ENCODE measurements around the gene ATP2A3.
A peak's percentile ranks its signal among the peaks of the same experiment; 100 is the strongest.

ATP2A3 gene

GRCh38 chr17:3904501-3904900 lies 59.7 kb downstream of the ATP2A3 start:
- Histone ChIP-seq H3K9me3 (ENCODE audit: insufficient read depth, low read depth, low read length) (no peaks in the 10 kb centered on the region), H3K36me3 (ENCODE audit: insufficient read depth, low read length) (no peaks in the 10 kb centered on the region), H3K9ac (ENCODE audit: low read depth, low read length) (no peak overlapping the region), H3K27me3 (ENCODE audit: insufficient read depth, low read length) (no peaks in the 10 kb centered on the region; the same call in 1 of the 2 replicates), H3K4me3 (ENCODE audit: low read length) (no peak overlapping the region), H3K4me1 (ENCODE audit: insufficient read depth, low read length) (peaks cover 20% of the 10 kb centered on the region), H3K27ac (ENCODE audit: low read depth, low read length) (no peak overlapping the region; the same call in 1 of the 2 replicates)
- 11% methylated on average over 15 of the region's 15 CpGs for WGBS

GRCh38 chr17:3903881-3904290 lies 60.4 kb downstream of the ATP2A3 start:
- H3K36me3 ChIP-seq (ENCODE audit: insufficient read depth, low read length): no peaks in the 10 kb centered on the region
- no peak overlapping the region for H3K9ac ChIP-seq (ENCODE audit: low read depth, low read length)
- H3K4me3 ChIP-seq (ENCODE audit: low read length): no peak overlapping the region

GRCh38 chr17:3903051-3903825 lies 61.0 kb downstream of the ATP2A3 start:
- H3K9me3 ChIP-seq (ENCODE audit: insufficient read depth, low read depth, low read length): no peaks in the 10 kb centered on the region
- H3K4me1 ChIP-seq (ENCODE audit: insufficient read depth, low read length): peaks cover 20% of the 10 kb centered on the region
- no peak overlapping the region for H3K9ac ChIP-seq (ENCODE audit: low read depth, low read length)
- H3K27ac ChIP-seq (ENCODE audit: low read depth, low read length): no peak overlapping the region
- no peak overlapping the region for H3K4me3 ChIP-seq (ENCODE audit: low read length)
- 77% methylated on average over 25 of the region's 25 CpGs for WGBS
- no peaks in the 10 kb centered on the region for H3K36me3 ChIP-seq (ENCODE audit: insufficient read depth, low read length)
- H3K27me3 ChIP-seq (ENCODE audit: insufficient read depth, low read length): no peaks in the 10 kb centered on the region; the same call in 1 of the 2 replicates

More at GRCh38 chr17:3903881-3904290, 60.4 kb downstream of the ATP2A3 start:
- Histone ChIP-seq H3K27me3 (ENCODE audit: insufficient read depth, low read length) (no peaks in the 10 kb centered on the region; the same call in 1 of the 2 replicates), H3K27ac (ENCODE audit: low read depth, low read length) (peak overlapping the region; percentile 25; the same call in 1 of the 2 replicates), H3K9me3 (ENCODE audit: insufficient read depth, low read depth, low read length) (no peaks in the 10 kb centered on the region), H3K4me1 (ENCODE audit: insufficient read depth, low read length) (peaks cover 20% of the 10 kb centered on the region)
- 27% methylated on average over 21 of the region's 21 CpGs for WGBS

GRCh38 chr17:3900646-3901045 lies 63.6 kb downstream of the ATP2A3 start:
- Histone ChIP-seq H3K27ac (ENCODE audit: low read depth, low read length) (no peak overlapping the region), H3K36me3 (ENCODE audit: insufficient read depth, low read length) (no peaks in the 10 kb centered on the region), H3K4me1 (ENCODE audit: insufficient read depth, low read length) (peaks cover 20% of the 10 kb centered on the region), H3K9me3 (ENCODE audit: insufficient read depth, low read depth, low read length) (no peaks in the 10 kb centered on the region), H3K9ac (ENCODE audit: low read depth, low read length) (no peak overlapping the region), H3K4me3 (ENCODE audit: low read length) (no peak overlapping the region), H3K27me3 (ENCODE audit: insufficient read depth, low read length) (no peaks in the 10 kb centered on the region; the same call in 1 of the 2 replicates)
- WGBS: 91% methylated on average over 3 of the region's 6 CpGs

GRCh38 chr17:3897731-3898130 lies 66.5 kb downstream of the ATP2A3 start:
- Histone ChIP-seq H3K36me3 (ENCODE audit: insufficient read depth, low read length) (no peaks in the 10 kb centered on the region), H3K4me3 (ENCODE audit: low read length) (no peak overlapping the region), H3K4me1 (ENCODE audit: insufficient read depth, low read length) (0 out of 2 replicates have a peak, but pooled peaks cover 6% of the 10 kb centered on the region), H3K9ac (ENCODE audit: low read depth, low read length) (no peak overlapping the region), H3K27ac (ENCODE audit: low read depth, low read length) (no peak overlapping the region), H3K9me3 (ENCODE audit: insufficient read depth, low read depth, low read length) (no peaks in the 10 kb centered on the region), H3K27me3 (ENCODE audit: insufficient read depth, low read length) (no peaks in the 10 kb centered on the region)
- whole genome bisulfite sequencing: 95% methylated on average over 12 of the region's 12 CpGs

- H3K4me3 ChIP-seq (ENCODE audit: low read length): no peak overlapping the region
- no peaks in the 10 kb centered on the region for H3K36me3 ChIP-seq (ENCODE audit: insufficient read depth, low read length)
- no peaks in the 10 kb centered on the region for H3K9me3 ChIP-seq (ENCODE audit: insufficient read depth, low read depth, low read length)
- no peaks in the 10 kb centered on the region for H3K27me3 ChIP-seq (ENCODE audit: insufficient read depth, low read length)
- H3K4me1 ChIP-seq (ENCODE audit: insufficient read depth, low read length): 0 out of 2 replicates have a peak, but pooled peaks cover 6% of the 10 kb centered on the region
- no peak overlapping the region for H3K27ac ChIP-seq (ENCODE audit: low read depth, low read length)
- 89% methylated on average over 6 of the region's 6 CpGs for WGBS
- H3K9ac ChIP-seq (ENCODE audit: low read depth, low read length): no peak overlapping the region
Observed at GRCh38 chr17:3896968-3897235, 67.3 kb downstream of the ATP2A3 start.

GRCh38 chr17:3896108-3896967 lies 67.9 kb downstream of the ATP2A3 start:
- WGBS: 85% methylated on average over 15 of the region's 15 CpGs
- no peak overlapping the region for H3K9ac ChIP-seq (ENCODE audit: low read depth, low read length)

GRCh38 chr17:3895354-3895753 lies 68.9 kb downstream of the ATP2A3 start:
- Histone ChIP-seq H3K9me3 (ENCODE audit: insufficient read depth, low read depth, low read length) (no peaks in the 10 kb centered on the region), H3K4me3 (ENCODE audit: low read length) (no peak overlapping the region), H3K27ac (ENCODE audit: low read depth, low read length) (no peak overlapping the region), H3K36me3 (ENCODE audit: insufficient read depth, low read length) (no peaks in the 10 kb centered on the region), H3K4me1 (ENCODE audit: insufficient read depth, low read length) (peaks cover 17% of the 10 kb centered on the region), H3K27me3 (ENCODE audit: insufficient read depth, low read length) (peaks cover 4% of the 10 kb centered on the region; the same call in 1 of the 2 replicates), H3K9ac (ENCODE audit: low read depth, low read length) (no peak overlapping the region)
- 92% methylated on average over 3 of the region's 3 CpGs for whole genome bisulfite sequencing

More at GRCh38 chr17:3896108-3896967, 67.9 kb downstream of the ATP2A3 start:
- Histone ChIP-seq H3K27me3 (ENCODE audit: insufficient read depth, low read length) (no peaks in the 10 kb centered on the region), H3K4me3 (ENCODE audit: low read length) (no peak overlapping the region), H3K27ac (ENCODE audit: low read depth, low read length) (no peak overlapping the region), H3K9me3 (ENCODE audit: insufficient read depth, low read depth, low read length) (no peaks in the 10 kb centered on the region), H3K4me1 (ENCODE audit: insufficient read depth, low read length) (peaks cover 11% of the 10 kb centered on the region; the same call in 1 of the 2 replicates), H3K36me3 (ENCODE audit: insufficient read depth, low read length) (no peaks in the 10 kb centered on the region)

- Histone ChIP-seq H3K36me3 (ENCODE audit: insufficient read depth, low read length) (no peaks in the 10 kb centered on the region), H3K9me3 (ENCODE audit: insufficient read depth, low read depth, low read length) (no peaks in the 10 kb centered on the region), H3K9ac (ENCODE audit: low read depth, low read length) (no peak overlapping the region), H3K4me3 (ENCODE audit: low read length) (no peak overlapping the region), H3K27me3 (ENCODE audit: insufficient read depth, low read length) (peaks cover 4% of the 10 kb centered on the region; the same call in 1 of the 2 replicates), H3K27ac (ENCODE audit: low read depth, low read length) (no peak overlapping the region), H3K4me1 (ENCODE audit: insufficient read depth, low read length) (peaks cover 17% of the 10 kb centered on the region)
- WGBS: 80% methylated on average over 2 of the region's 2 CpGs
Observed at GRCh38 chr17:3894911-3895343, 69.3 kb downstream of the ATP2A3 start.

GRCh38 chr17:3894188-3894587 lies 70.0 kb downstream of the ATP2A3 start:
- Histone ChIP-seq H3K36me3 (ENCODE audit: insufficient read depth, low read length) (no peaks in the 10 kb centered on the region), H3K9ac (ENCODE audit: low read depth, low read length) (no peak overlapping the region), H3K9me3 (ENCODE audit: insufficient read depth, low read depth, low read length) (no peaks in the 10 kb centered on the region), H3K27me3 (ENCODE audit: insufficient read depth, low read length) (peaks cover 4% of the 10 kb centered on the region; the same call in 1 of the 2 replicates), H3K4me3 (ENCODE audit: low read length) (no peak overlapping the region), H3K27ac (ENCODE audit: low read depth, low read length) (no peak overlapping the region), H3K4me1 (ENCODE audit: insufficient read depth, low read length) (peaks cover 18% of the 10 kb centered on the region)
- WGBS: 91% methylated on average over 5 of the region's 5 CpGs

GRCh38 chr17:3893720-3894116 lies 70.5 kb downstream of the ATP2A3 start:
- H3K27ac ChIP-seq (ENCODE audit: low read depth, low read length): no peak overlapping the region
- H3K4me3 ChIP-seq (ENCODE audit: low read length): peak overlapping the region; percentile 59
- H3K27me3 ChIP-seq (ENCODE audit: insufficient read depth, low read length): peaks cover 4% of the 10 kb centered on the region; the same call in 1 of the 2 replicates
- peaks cover 22% of the 10 kb centered on the region for H3K4me1 ChIP-seq (ENCODE audit: insufficient read depth, low read length)
- 77% methylated on average over 7 of the region's 7 CpGs for WGBS
- peak overlapping the region; percentile 13; the same call in 1 of the 2 replicates for H3K9ac ChIP-seq (ENCODE audit: low read depth, low read length)
- H3K9me3 ChIP-seq (ENCODE audit: insufficient read depth, low read depth, low read length): no peaks in the 10 kb centered on the region
- H3K36me3 ChIP-seq (ENCODE audit: insufficient read depth, low read length): no peaks in the 10 kb centered on the region
